Breast epithelium (tissue), 4 donors: ENCODE data around the gene RNU1-2. TPM values are rescaled to one million over a fixed set of nuclear protein-coding genes. Genes with fewer than 3 reads are reported as not detected.
A peak's percentile ranks its signal among the peaks of the same experiment; 100 is the strongest.
"Not testable (repeated sequence)": the region's sequence is repeated elsewhere in the genome, so short reads cannot be mapped to it uniquely, and the experiment has no call there.

Experiments
- DNase-seq, 2 donors: peaks; one replicate each; pipeline ENCODE4 v3.0.0-alpha.2; 2019; ENCODE audit warnings: low spot score in 2 of 2
- H3K27ac ChIP-seq, 2 donors: fragments of 200-600 bp; sonication (generic) in 1 of 2; one replicate each; pipeline ENCODE4 v1.5.1; 2016 to 2019; ENCODE audit warnings: mild to moderate bottlenecking in 1 of 2
- H3K27me3 ChIP-seq, 2 donors: fragments of 200-600 bp; sonication (generic) in 1 of 2; one replicate each; pipeline versions ENCODE4 v1.5.1 to v1.6.0; 2017 to 2019; ENCODE audit warnings: control low read depth in 1 of 2, mild to moderate bottlenecking in 1 of 2
- H3K36me3 ChIP-seq: fragments of 200-600 bp; one replicate; pipeline ENCODE4 v1.5.1; 2019
- H3K4me1 ChIP-seq, 2 donors: fragments of 200-600 bp; sonication (generic); one replicate each; pipeline ENCODE4 v1.5.1; 2016 to 2019; ENCODE audit warnings: control low read depth in 1 of 2
- H3K4me3 ChIP-seq, 3 donors: fragments of 200-600 bp; sonication (generic); 1 replicate in 2 of 3; 2 replicates in 1 of 3; pipeline ENCODE4 v1.5.1; 2016 to 2019; ENCODE audit warnings: mild to moderate bottlenecking in 3 of 3, moderate library complexity in 2 of 3
- H3K9me3 ChIP-seq, 2 donors: fragments of 200-600 bp; sonication (generic) in 1 of 2; one replicate each; pipeline ENCODE4 v1.5.1; 2016 to 2019; ENCODE audit warnings: control low read depth in 1 of 2
- CTCF ChIP-seq, 3 donors: fragments of 450-650 bp; IDR thresholded peaks; one replicate each; pipeline ENCODE4 v1.5.1; 2016 to 2017; ENCODE audit warnings: antibody characterized with exemption in 3 of 3, mild to moderate bottlenecking in 3 of 3, moderate library complexity in 3 of 3
- POLR2A ChIP-seq: fragments of 450-650 bp; IDR thresholded peaks from one replicate; pipeline ENCODE4 v1.6.1; 2016; ENCODE audit warnings: antibody characterized with exemption, mild to moderate bottlenecking, moderate library complexity
- POLR2AphosphoS5 ChIP-seq, 3 donors: sonication (generic); formaldehyde crosslinking; IDR thresholded peaks; one replicate each; pipeline ENCODE4 v1.6.1; 2017; ENCODE audit warnings: antibody characterized with exemption in 3 of 3
- intact Hi-C: fragments of 100-400 bp; cut with DNase I; formaldehyde crosslinking; loops from one replicate; pipeline ENCODE4 v1.15.1; 2023; ENCODE audit warnings: low total_unique reads
- total RNA-seq, 3 donors: library from RNA; depleted of rRNA; stranded (reverse); fragments of >200 nt; gene quantifications; one replicate each; pipeline ENCODE4 v1.1.0, GENCODE V29; 2016

Gene RNU1-2
- total RNA-seq, 3 donors from 2014 or later = under 0.01 TPM

GRCh38 chr1:16938351-16939321, 42.9 kb downstream of the RNU1-2 start:
- no peaks in the 10 kb centered on the region for H3K9me3 ChIP-seq
- H3K27ac ChIP-seq = no peak overlapping the region
- no peaks in the 10 kb centered on the region for H3K36me3 ChIP-seq
- TF ChIP-seq CTCF (IDR thresholded peaks at IDR 0.05) (no peak), POLR2AphosphoS5 (IDR thresholded peaks at IDR 0.05) (no peak), POLR2A (no peak)
- DNase-seq = no peak
- no peaks in the 10 kb centered on the region for H3K4me1 ChIP-seq
- H3K4me3 ChIP-seq = peak overlapping the region in 1 of 3 donors; percentile 42
- no peaks in the 10 kb centered on the region for H3K27me3 ChIP-seq
- intact Hi-C loops = no loop called here

GRCh38 chr1:16939386-16940180, 43.8 kb downstream of the RNU1-2 start:
- H3K4me1 ChIP-seq, intact Hi-C loops, H3K4me3 ChIP-seq, H3K36me3 ChIP-seq, H3K27me3 ChIP-seq, H3K27ac ChIP-seq, DNase-seq, H3K9me3 ChIP-seq: not testable (repeated sequence)

- peaks cover 0 to 3% of the 10 kb centered on the region in 2 donors for H3K27me3 ChIP-seq
- DNase-seq = no peak
- TF ChIP-seq POLR2A = no peak
- TF ChIP-seq POLR2AphosphoS5 (IDR thresholded peaks at IDR 0.05) = no peak
- TF ChIP-seq CTCF (IDR thresholded peaks at IDR 0.05) = no peak
- no peak overlapping the region for H3K27ac ChIP-seq
- no peaks in the 10 kb centered on the region for H3K9me3 ChIP-seq
- peaks cover 0 to 4% of the 10 kb centered on the region in 2 donors for H3K4me1 ChIP-seq
- intact Hi-C loops = no loop called here
- H3K36me3 ChIP-seq = no peaks in the 10 kb centered on the region
- no peak overlapping the region for H3K4me3 ChIP-seq
Observed at GRCh38 chr1:16944038-16944437, 48.3 kb downstream of the RNU1-2 start.

- intact Hi-C loops, H3K27ac ChIP-seq, H3K9me3 ChIP-seq, H3K4me3 ChIP-seq, DNase-seq, H3K36me3 ChIP-seq, H3K4me1 ChIP-seq, H3K27me3 ChIP-seq: not testable (repeated sequence)
Observed at GRCh38 chr1:16945512-16945911, 49.7 kb downstream of the RNU1-2 start.

Other genes with a start within 250 kb of the RNU1-2 start
- under 1 TPM; under 0.01 TPM for gene RNU1-3, start 229.0 kb upstream of the RNU1-2 start, total RNA-seq
- under 1 TPM; under 0.01 TPM for gene RNU1-4, start 155.5 kb upstream of the RNU1-2 start, total RNA-seq
- gene CROCC, start 26.0 kb downstream of the RNU1-2 start, total RNA-seq = 10 to 100 TPM; 15.5 to 43.9 (median 24.7) TPM
- gene MFAP2, start 84.6 kb downstream of the RNU1-2 start, total RNA-seq = 10 to 100 TPM in 2 of 3 donors, 1 to 10 TPM in 1; 4.5 to 40.2 (median 10.8) TPM
- 10 to 100 TPM; 17.3 to 31.5 (median 31.3) TPM for gene ATP13A2, start 115.9 kb downstream of the RNU1-2 start, total RNA-seq
- gene SDHB, start 158.1 kb downstream of the RNU1-2 start, total RNA-seq = 100 to 1,000 TPM in 1 of 3 donors, 10 to 100 TPM in 2; 80.6 to 106 (median 97.7) TPM
- 10 to 100 TPM in 1 of 3 donors, 1 to 10 TPM in 1, under 1 TPM in 1; 0.32 to 29.4 (median 9.2) TPM for gene PADI2, start 223.5 kb downstream of the RNU1-2 start, total RNA-seq